Activated CD8-positive, alpha-beta memory T cell treated with anti-CD3 and anti-CD28 coated beads, Interleukin-2, amount 50 U/mL, for 1 hour (primary cell): Measurements from ENCODE around the gene KASH5.
"Not testable (repeated sequence)": the region's sequence is repeated elsewhere in the genome, so short reads cannot be mapped to it uniquely, and the experiment has no call there.

Source experiments
- DNase-seq: peaks from one replicate; pipeline ENCODE4 v3.0.0-alpha.2; 2020; ENCODE audit errors: extremely low read depth

The KASH5 gene

DNA sequence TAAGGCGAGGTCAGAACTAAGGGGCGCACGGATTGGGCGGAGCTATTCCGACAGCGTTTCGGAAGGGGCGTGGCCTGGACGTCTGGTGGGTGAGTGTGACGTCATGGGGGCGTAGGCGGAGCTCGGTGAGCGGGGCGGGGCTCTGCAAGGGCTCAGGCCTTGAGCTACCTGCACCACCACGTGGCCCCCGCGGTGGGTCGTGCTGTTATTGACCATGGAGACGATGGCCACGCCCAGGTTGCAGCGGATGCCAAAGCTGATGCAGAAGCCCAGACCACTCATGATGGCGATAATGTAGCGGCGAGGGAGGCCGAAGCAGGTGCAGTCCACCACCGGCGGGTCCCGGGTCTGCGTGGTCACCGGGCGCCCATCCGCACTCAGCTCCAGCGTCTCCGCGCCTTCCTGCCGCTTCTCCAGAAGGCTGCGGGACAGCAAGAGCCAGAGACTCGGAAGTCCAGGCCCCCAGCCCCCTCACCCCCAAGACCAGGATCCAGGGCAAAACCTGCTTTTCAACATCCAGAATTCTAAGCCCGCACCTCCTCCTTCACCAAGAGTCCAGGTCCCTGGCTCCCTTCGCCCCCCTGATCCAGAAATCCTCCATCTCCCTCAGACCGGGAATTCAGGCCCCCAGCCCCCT lies 48.5 kb downstream of the KASH5 start:
- DNase-seq = no peak

DNA sequence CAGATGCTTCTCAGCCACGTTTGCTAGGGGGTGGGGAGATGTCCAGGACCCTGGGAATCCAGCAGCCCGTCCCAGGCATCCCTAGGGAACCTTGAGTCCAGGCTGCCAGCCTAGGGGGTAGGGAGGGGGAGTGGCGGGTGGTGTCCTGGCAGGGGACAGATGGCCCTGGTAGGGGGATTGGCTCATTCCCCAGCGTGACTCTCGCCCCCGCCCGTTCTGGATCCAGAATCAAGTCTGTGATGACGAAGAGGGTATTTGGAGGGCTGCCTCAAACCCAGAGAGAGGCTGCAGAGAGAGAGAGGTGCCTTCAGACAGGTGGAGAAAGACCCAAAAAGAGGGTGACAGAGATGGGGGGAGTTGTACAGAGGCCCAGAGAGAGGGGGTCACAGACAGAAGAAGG lies 49.2 kb downstream of the KASH5 start:
- DNase-seq = no peak

DNA sequence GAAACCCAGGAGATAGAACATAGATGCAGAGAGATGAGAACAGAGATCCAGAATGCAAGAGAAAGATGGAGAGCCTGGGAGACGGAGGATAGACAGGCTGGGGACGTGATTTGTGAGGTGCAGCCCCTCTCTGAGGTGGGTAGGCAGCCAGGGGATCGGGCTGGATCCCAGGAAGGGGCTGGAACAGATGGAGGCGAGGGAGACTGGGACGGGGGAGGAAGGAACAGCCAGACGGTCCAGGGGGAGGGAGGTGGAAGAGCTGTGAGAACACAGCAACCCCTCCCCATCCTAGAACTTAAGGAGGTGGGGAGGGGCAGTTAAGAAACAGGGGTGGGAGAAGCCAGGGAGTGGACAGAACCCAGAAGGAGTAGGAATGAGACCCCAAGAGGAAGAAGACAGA lies 50.2 kb downstream of the KASH5 start:
- DNase-seq = no peak

DNA sequence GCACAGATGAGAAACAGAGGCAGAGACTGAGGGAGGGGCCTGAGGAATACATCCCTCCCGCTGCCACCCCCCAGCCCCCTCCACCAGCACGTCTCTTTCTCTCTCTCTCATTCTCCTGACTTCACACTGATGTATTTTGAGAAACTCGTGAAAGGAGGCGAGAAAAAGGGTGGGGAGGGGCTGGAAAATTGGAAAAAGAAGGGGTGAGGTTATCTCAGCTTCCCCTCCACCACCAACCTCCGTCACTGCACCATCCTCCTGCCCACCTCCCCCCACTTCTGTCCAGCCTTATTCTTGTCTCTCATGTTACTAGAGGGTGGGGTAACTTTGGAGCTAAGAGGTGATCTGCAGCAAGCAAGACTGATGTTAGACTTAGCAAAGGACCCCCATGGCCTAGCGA lies 51.8 kb downstream of the KASH5 start:
- DNase-seq = no peak

DNA sequence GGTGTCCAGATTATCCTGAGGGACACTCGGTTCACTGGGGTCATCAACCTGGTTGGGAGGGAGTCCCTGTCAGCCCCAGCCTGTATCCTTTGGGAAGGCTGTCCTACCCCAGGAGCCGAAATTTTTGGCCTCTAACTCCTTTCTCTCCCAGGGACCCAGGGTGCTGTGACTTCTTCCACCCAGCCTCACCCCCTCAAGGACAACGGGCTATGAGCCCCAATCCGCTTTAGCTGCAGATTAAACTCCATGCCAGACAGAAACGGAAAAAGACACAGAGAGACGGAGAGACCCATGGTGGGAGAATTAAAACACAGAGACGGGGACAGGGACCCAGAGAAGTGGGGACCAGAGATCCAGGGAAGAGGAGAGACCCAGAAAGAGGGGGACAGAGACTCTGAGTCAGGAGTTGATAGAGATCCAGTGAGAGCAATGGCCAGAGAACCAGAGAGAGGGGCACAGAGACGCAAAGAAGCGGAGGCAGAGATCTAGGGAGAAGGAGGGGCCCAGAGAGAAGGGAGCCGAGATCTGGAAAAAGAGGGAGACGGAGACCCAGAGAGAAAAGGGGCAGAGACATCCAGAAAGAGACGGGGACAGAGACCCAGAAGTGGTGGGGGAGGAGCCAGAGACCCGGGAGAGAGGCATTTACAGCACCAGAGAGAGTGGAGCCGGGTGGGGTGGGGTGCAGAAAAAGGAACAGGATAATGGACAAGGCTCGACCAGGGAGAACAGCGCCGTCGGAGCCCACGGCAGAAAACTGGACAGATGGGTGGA lies 52.6 kb downstream of the KASH5 start:
- no peak for DNase-seq

DNA sequence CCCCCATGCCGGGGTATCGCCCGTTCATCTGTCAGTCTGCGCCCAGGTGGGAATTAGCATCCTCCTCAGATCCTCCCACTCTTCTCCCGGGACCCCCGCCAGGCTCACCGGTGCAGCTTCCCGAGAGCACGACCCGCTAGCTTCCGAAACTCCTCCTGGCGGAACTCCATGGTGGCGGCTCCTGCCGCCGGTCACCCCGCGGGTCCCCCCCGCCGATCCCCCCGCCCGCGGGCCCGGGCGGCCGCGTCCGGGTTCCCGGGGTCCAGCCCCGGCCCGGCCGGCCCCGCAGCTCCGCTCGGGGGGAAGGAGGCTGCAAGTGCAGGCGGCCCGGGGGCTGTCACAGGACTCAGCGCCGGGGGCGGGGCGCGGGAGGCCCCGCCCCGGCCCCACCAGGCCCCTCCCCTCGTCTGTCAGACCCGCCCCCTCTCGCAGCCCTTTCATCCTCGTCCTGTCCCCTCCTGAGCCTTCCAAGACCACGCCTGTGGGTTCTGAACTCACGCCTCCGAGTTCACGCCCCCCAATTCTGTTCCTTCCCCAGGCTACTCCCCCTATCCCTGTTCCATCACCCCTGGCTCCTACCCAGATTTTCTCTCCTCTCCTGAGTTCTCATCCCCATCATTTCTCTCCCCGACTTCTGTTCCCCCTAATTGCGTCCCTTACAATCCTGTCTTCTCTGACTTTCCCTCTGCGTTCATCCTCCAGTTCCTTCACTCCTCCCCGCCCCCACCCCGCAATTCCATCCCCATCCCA lies 53.3 kb downstream of the KASH5 start, which contains the start of gene SLC17A7:
Gene SLC17A7, minus strand, starts transcription at position 318 of the 750 bp plus-strand sequence. Its CDS starts 148 bp downstream, at position 170.
- DNase-seq = no peak

DNA sequence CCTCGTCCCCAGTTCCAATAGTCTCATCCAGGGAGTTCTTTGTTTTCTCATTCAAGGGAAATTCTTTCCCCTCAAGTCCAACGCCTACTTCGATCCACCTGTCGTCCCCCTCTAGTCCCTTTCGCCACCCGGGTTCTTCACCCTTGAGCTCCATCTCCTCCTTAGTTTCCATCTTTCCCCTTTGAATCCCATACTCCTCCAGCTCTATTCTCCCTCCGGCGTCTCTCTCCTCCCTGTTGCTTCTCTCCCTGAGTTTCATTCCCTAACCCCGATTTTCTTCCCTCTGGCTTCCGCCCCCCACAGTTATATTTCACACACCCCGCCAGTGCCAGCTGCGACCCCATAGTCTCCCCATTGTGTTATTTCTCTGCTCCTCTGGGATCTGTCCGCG lies 53.9 kb downstream of the KASH5 start:
- DNase-seq = no peak

DNA sequence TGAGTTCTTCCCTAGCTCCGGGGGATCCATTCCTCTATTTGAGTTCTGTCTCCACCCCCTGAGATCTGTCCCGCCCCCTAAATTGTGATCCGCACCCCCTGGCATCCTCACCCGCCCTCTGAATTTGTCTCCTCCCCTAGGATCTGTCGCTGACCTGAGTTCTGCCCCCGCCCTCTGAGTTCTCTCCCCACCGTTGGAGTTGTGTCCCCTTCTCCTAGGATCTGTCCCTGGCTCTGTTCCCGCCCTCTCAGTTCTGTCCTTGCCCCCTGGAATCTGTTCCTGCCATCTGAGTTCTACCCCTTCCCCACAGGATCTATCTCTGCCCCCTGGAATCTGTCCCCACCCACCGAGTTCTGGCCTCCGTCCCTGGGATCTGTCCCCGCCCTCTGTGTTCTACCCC lies 54.3 kb downstream of the KASH5 start:
- no peak for DNase-seq

DNA sequence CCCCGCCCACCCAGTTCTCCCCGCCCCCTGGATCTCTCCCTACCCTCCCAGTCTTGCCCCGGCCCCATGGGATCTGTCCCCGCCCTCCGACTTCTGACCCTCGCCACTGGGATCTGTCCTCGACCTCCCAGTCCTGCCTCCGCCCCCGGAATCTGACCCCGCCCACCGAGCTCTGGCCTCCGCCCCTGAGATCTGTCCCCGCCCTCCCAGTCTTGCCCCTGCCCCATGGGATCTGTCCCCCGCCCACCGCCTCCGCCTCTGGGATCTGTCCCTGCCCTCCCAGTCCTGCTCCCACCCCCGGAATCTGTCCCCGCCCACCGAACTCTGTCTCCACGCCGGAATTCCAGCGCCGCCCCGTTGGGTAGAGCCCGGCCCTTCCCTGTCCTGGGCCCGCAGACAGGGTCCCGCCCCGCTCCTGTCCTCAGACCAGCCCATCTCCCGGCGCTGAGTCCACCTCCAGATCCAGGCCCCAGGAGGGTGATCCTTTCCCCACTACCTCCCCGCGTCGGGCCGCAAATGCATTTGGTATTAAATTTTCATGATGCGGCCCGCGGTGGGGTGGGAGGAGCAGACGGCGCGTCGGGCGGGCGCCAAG lies 54.8 kb downstream of the KASH5 start:
- no peak for DNase-seq

DNA sequence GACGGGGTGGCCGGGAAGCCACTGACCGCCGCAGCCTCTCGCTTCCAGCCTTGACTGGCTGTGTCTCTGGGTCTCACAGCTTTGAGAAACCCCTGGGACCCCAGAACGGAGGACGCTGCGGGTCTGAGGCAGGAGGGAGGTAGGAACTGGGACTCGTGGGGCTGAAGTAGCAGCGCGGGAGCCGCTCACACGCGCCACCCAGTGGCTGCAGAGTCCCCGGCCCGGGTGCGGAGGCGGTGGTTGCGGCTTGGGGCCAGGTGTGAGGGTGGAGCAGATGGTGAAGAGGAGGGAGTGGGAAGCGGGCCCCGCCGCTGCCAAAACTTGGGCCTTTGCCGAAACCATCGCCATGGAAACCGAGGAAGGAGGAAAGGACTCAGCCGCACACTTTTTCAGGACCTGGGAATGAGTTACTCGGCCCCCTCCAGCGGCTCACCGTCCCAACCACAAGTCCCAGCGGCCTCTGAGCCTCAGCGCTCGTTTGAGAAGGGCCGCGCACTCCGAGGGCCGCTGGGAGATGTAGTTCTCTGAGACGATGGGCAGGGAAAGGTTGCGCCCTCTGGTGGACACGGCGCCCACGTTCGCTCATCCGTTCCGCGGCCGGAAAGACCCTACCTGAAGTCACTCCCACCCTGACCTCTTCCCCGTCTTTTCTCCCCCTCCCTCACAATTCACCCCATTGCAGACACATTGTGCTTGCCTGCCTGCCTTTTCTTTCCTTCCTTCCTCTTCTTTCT lies 55.5 kb downstream of the KASH5 start:
- DNase-seq = peak; percentile 87

DNA sequence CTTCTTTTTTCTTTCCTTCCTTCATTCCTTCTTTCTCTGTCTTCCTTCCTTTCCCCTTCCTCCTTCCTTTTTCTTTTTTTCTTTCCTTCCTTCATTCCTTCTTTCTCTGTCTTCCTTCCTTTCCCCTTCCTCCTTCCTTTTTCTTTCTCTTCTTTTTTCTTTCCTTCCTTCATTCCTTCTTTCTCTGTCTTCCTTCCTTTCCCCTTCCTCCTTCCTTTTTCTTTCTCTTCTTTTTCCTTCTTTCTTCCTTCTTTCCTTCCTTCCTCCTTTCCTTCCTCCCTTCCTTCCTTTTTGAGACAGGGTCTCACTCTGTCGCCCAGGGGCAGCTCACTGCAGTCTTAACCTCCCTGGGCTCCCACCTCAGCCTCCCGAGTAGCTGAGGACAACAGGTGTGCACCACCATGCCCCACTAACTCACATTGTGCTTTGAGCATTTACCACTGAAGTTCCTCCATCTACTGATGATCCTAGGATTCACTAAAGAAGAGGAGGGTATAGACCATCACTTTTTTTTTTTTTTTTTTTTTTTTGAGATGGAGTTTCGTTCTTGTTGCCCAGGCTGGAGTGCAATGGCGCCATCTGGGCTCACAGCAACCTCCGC lies 56.2 kb downstream of the KASH5 start:
- not testable (repeated sequence) for DNase-seq

DNA sequence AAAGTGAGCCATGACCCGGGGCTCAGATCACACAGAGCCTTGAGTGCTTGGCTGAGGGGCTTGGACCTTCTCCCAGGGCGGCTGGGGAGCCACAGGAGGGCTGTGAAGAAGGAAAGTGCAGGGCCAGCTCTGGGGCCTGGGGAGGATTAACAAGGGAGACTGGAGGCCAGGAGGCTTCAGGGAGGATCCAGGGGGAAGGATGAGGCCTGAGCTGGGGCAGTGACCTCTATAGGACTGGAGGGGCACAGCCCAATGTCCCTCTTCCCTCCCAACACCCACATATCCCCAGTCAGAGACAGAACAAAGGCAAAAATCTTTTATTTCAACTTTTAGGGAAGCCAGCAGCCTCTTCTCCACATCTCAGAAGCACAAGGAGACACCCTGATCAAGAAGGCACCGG lies 57.9 kb downstream of the KASH5 start:
- no peak for DNase-seq

DNA sequence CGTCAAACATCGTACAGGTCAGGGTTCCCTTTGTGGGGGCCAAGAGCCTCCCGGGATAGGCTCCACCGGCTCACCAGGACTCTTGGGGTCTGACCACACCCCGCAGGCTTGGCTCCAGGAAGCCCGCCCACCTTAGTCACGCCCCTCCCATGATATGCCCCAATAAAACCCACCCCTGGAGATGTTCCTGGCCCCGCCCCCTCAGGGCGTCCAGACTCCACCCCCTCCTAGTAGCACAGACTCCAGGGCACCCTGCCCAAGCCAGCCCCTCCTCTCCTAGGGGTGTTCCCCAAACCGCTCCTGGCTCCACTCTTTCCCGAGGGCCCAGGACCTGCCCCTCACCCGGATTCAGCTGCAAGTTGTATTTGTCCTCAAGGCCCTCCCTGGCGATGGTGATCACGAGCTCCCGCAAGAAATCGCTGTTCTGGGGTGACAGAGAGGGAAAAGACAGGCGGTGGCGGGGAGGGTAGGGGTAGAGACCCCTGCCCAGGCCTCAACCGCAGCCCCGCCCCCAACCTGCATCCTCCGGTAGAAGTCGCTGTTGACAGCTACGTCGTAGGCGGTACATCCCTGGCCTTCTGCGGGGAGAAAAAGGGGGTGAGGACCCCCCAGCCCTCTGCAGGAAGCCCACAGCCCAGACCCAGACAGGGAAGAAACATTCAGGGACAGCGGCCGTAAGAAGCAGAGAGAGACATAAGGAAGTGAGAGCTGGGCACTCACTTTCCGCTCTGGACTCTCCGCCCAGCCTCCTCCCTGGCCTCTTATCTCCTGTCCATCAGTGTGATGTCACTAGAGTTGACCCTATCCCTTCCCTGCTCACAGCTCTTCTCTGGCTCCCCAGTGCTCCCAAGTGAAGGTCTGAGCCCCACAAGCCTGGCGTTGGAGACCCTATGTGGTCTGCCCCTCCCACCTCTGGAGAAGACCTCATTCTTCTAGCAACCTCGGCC lies 59.7 kb downstream of the KASH5 start:
- DNase-seq = no peak

DNA sequence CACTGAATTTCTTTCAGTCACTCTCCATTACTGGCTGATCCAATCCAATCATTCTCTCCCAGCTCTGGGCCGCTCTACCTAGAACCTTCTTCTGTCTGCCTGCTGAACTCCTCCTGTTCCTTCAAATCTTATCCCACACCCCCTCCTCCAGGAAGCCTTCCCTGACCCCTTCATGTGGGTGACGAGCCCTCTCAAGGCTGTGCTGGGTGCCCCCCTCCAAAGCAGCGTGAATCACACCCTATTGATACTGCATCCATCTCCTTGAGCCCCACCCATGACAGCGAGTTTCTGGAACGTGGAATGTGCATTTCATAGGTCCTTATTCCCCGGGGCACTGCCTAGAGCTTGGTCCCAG lies 60.4 kb downstream of the KASH5 start:
- no peak for DNase-seq

DNA sequence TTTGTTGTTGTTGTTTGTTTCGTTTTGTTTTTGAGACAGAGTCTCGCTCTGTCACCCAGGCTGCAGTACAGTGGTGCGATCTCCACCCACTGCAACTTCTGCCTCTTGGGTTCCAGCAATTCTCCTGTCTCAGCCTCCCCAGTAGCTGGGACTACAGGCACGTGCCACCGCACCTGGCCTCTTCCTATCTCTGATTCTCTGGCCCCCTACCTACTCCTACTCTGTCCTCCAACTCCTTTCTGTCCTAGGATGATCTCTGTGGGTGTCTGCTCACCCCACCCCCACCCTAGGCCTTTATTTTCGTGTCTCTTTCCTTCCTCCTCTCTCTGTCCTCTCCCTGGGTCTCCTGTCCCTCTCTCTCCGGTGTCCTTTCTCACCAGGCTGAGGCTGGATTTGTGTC lies 62.4 kb downstream of the KASH5 start:
- no peak for DNase-seq

DNA sequence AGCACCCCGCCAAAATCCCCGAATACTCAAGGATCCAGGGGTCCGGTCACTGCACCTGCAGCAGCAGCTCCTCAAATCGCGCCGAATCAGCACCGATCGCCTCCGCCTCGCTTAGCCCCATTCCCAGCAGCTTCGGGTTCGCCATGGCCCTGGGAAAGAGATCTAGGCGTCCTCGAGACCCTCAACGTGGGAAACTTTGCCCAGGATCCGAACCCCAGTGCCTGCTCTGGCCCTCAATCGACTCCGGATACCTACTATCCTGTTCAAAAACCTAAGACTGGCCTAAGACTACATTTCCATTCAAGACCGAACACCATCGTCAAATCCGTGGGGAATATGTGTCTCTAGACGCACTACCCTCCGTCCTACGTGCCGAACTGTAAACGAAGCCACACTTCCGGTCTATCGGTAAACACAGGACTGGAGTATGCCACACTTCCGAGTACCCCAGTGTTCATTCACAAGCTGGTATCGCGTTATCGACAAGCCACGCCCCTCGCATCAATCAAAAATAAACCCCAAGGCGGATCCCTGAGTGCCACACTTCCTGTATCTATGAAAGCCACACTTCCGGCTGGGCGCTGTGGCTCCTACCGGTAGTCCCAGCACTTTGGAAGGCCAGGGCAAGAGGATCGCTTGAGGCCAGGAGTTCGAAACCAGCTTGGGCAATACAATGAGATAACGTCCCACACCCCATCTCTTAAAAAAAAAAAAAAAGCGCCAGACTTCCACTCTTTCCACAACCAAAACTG lies 63.6 kb downstream of the KASH5 start, which contains the start of gene PIH1D1:
Gene PIH1D1, minus strand, starts transcription at position 385 of the 752 bp plus-strand sequence. Its CDS starts 240 bp downstream, at position 145.
- DNase-seq = peak; percentile 96

DNA sequence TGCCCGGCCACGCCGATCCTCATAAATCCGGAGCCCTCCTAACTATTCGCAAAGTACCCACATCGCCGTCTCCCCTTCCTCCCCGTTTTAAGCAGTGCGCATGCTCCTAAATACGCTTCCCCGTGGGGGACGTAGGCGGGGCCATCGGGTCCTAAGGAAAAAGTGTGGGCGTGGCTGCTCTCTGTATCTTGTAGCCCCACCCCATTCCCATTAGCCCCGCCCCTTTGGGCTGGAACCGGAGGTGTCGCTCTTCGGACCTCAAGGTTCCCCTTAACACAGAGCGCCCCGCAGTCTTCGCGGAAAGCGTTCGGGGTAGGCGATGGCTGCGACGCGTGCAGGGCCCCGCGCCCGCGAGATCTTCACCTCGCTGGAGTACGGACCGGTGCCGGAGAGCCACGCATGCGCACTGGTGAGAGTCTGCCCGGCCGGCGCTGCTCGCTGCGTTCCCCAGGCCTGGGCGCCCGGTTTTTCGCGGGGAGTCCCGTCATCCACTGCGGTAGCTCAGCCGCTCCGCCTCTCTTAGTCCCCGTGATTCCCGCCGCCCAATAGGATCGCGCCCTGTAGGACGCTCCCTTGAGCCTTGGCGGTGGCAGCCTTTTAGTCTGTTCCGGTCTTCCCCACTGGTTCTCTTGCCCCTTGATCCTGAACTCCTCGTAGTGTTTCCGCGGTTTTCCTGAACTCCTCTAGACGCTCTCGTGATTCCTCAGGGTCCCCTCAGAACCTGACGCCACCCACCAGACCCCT lies 65.1 kb downstream of the KASH5 start, which contains the start of gene ALDH16A1:
Gene ALDH16A1, plus strand, starts transcription at position 213 of the 744 bp plus-strand sequence. Its CDS starts 107 bp downstream, at position 320.
- DNase-seq = peak; percentile 95

DNA sequence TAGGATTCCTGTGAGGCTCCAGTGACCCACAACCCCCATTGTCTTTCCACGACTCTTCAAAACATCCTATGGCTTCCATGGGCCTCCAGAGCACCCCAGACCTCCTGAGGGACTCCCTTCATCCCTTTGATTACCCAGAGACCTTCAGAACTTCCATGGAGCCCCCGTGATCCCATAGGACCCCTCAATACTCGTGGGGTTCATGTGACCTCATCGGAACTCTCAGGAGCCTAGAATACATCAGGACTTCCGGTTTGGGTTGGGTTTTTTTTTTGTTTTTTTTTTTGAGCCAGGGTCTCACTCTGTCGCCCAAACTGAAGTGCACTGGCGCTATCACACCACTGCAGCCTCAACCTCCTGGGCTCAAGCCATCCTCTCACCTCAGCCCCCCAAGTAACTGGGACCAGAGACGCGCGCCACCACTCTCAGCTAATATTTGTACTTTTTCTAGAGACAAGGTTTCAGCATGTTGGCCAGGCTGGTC lies 65.8 kb downstream of the KASH5 start:
- DNase-seq = no peak
